Right ventricle myocardium inferior (tissue), 1 donor: ENCODE data around the gene ODAD2. TPM values are rescaled to one million over a fixed set of nuclear protein-coding genes. Genes with fewer than 3 reads are reported as not detected.

ENCODE experiments used
- ATAC-seq: fragments of 200-7000 bp; cut with Tn5 transposase; one replicate; pipeline ENCODE4 v1.9.1; 2020; ENCODE audit warnings: mild to moderate bottlenecking, moderate library complexity
- DNase-seq: peaks from one replicate; pipeline ENCODE4 v3.0.0; 2021; ENCODE audit errors: missing footprints
- intact Hi-C: fragments of 100-400 bp; cut with DNase I; formaldehyde crosslinking; loops from one replicate; pipeline ENCODE4 v1.11.0; 2022
- total RNA-seq: library from RNA; stranded (reverse); fragmentation: NEBNext Ultra II Directional; extraction: Animal tissue kit (Norgen Biotek cat#: 25700); gene quantifications from one replicate; pipeline ENCODE4 v1.2.1, GENCODE V29; 2021
- donor health status: DM: no; HTN: yes; CAD: no; lungs with severe emphysema.

The ODAD2 gene
- total RNA-seq, 1 donor from 2014 or later, result not detected

DNA sequence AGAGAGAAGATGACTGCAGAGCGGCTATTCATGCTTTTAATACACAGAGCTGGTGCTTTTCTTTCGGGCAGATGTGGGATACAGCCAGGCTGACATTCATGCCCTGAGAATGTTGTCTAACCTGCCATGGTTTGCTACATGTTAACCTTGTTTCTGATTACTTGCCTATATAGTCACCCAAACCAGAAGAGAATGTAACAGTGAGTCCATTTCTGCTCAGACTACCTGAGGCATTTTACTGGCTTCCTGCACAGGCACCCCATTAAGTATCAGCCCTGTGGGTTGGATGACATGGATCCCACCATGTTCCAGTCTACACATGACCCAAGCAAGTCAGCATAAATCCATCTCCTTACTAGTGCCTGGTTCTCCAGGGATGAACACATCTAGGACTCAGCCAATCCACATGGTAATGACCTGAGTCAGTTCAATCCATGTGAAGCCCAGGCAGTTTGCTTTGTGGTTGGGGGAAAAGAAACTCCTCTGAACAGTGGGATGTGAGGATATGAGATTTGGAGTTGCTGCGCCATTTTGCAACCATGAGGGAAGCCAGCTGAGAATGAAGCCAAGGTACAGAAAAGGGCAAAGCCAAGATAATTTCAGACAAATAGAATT is 197.6 kb downstream of the ODAD2 start:
- intact Hi-C loops, result no loop called here
- DNase-seq (no peak), ATAC-seq (no peak)

- ATAC-seq (no peak), DNase-seq (no peak)
- intact Hi-C loops, result no loop called here
Measured at GRCh38 chr10:27799046-27799445, 199.8 kb downstream of the ODAD2 start.

DNA sequence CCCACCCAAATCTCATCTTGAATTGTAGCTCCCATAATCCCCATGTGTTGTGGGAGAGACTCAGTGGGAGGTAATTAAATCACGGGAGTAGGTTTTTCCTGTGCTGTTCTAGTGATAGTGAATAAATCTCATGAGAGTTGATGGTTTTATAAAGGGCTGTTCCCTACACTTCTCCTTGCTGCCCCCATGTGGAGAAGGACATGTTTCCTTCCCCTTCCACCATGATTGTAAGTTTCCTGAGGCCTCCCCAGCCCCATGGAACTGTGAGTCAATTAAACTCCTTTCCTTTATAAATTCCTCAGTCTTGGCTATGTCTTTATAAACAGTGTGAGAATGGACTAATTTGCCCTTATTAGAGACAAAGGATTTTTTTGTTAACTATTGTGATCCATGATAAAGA is 204.7 kb downstream of the ODAD2 start:
- DNase-seq (no peak), ATAC-seq (no peak)
- intact Hi-C loops, result no loop called here

DNA sequence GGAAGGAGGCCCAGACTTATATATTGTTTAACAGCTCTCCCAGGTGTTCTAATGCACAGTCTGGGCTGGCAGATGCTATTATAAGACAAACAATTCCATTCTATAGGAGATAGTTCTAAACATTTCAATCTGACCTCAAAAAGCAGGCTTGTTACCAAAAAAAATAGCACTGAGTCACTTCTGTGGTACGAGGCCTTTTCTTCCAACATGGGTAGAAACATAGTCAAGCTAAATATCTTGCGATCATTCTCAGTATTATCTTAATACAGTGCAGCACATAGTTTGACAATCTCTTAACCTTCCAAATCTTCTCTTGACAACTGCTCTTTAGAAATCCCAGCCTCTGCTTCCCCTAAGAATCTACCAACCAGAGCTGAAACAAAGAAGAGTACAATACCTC is 206.7 kb downstream of the ODAD2 start:
- intact Hi-C loops, result no loop called here
- DNase-seq, result no peak
- ATAC-seq, result no peak

DNA sequence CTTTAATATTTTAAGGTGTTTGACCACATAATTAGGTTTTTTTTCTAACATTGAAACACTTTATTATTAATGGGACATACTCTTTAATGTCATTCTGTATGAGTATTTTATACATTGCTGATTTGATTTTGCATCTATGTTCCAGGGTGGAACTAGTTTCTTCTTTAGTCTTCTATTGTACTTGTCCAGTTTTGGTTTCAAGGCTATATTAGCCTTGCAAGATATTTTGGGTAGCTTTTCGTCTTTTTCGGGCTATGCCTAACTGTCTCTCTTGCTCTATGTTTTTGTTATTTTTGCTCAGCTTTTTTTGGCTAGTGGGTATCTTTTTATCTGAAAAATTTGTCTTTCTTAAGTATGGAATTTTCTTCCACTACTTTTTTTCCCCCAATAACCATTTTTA is 214.6 kb downstream of the ODAD2 start:
- intact Hi-C loops, result no loop called here
- DNase-seq, result no peak
- no peak for ATAC-seq

- DNase-seq, result no peak
- intact Hi-C loops, result no loop called here
- no peak for ATAC-seq
Measured at GRCh38 chr10:27783660-27784059, 215.2 kb downstream of the ODAD2 start.

GRCh38 chr10:27779462-27780015 is 219.3 kb downstream of the ODAD2 start:
- no peak for ATAC-seq
- intact Hi-C loops, result no loop called here
- no peak for DNase-seq

GRCh38 chr10:27774831-27775230 is 224.0 kb downstream of the ODAD2 start:
- ATAC-seq (no peak), DNase-seq (no peak)
- intact Hi-C loops, result no loop called here

DNA sequence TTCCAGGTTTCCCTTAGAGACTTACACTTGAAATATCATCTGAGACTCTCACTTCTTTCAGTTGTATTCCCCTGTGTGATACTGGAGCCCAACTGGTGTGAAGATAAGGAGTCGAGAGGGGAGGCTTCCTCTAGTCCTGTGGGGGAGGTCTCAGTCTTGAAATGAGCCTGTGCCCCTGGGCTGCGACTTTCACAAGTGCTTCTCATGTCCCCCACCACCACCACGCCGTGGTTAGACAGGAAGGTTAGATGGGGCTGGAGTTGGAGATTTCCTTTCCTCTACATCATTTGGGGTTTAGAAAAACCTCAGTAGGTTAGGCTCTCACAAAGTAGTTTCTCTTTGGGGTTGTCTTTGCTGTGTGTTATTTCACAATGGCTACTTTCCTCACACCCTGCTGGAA is 227.6 kb downstream of the ODAD2 start:
- DNase-seq (no peak), ATAC-seq (no peak)
- intact Hi-C loops, result no loop called here

- DNase-seq (no peak), ATAC-seq (no peak)
- intact Hi-C loops, result no loop called here
Measured at GRCh38 chr10:27770181-27770580, 228.7 kb downstream of the ODAD2 start.
